RWPE2 (cell line): Measurements from ENCODE around the gene TOMM5.

ENCODE experiments used
- ATAC-seq: fragments of 200-7000 bp; cut with Tn5 transposase; 3 replicates; pipeline ENCODE4 v1.9.1; 2021; ENCODE audit warnings: low read depth
- DNase-seq: peaks from one replicate; pipeline ENCODE4 v3.0.0-alpha.2; 2020; ENCODE audit warnings: low spot score
- H3K27ac ChIP-seq: fragments of 450-650 bp; 2 replicates; pipeline ENCODE4 v1.5.1; 2017; ENCODE audit warnings: mild to moderate bottlenecking; ENCODE audit not compliant: poor library complexity, severe bottlenecking
- H3K27me3 ChIP-seq: fragments of 250-450 bp; sonication (Bioruptor Pico); 2 replicates; pipeline ENCODE4 v1.5.1; 2021; ENCODE audit warnings: mild to moderate bottlenecking, moderate library complexity; ENCODE audit not compliant: insufficient read depth, poor library complexity, severe bottlenecking
- H3K36me3 ChIP-seq: fragments of 250-450 bp; sonication (Bioruptor Pico); 2 replicates; pipeline ENCODE4 v1.5.1; 2020; ENCODE audit warnings: low read depth, mild to moderate bottlenecking, moderate library complexity
- H3K4me1 ChIP-seq: fragments of 250-450 bp; sonication (Bioruptor Pico); 2 replicates; pipeline ENCODE4 v1.5.1; 2021; ENCODE audit warnings: mild to moderate bottlenecking, moderate library complexity; ENCODE audit not compliant: insufficient read depth, poor library complexity, severe bottlenecking
- H3K4me3 ChIP-seq: fragments of 250-450 bp; sonication (Bioruptor Pico); 2 replicates; pipeline ENCODE4 v1.5.1; 2021; ENCODE audit warnings: mild to moderate bottlenecking, moderate library complexity; ENCODE audit not compliant: severe bottlenecking
- H3K9me3 ChIP-seq: fragments of 250-450 bp; sonication (Bioruptor Pico); 2 replicates; pipeline ENCODE4 v1.5.1; 2021; ENCODE audit warnings: mild to moderate bottlenecking, moderate library complexity; ENCODE audit not compliant: severe bottlenecking
- TF ChIP-seq, protein P1 (sequence below): fragments of 450-650 bp; IDR thresholded peaks from one replicate; pipeline ENCODE4 v1.5.1; 2017; ENCODE audit warnings: mild to moderate bottlenecking, moderate library complexity; ENCODE audit not compliant: poor library complexity, severe bottlenecking

Gene TOMM5

DNA sequence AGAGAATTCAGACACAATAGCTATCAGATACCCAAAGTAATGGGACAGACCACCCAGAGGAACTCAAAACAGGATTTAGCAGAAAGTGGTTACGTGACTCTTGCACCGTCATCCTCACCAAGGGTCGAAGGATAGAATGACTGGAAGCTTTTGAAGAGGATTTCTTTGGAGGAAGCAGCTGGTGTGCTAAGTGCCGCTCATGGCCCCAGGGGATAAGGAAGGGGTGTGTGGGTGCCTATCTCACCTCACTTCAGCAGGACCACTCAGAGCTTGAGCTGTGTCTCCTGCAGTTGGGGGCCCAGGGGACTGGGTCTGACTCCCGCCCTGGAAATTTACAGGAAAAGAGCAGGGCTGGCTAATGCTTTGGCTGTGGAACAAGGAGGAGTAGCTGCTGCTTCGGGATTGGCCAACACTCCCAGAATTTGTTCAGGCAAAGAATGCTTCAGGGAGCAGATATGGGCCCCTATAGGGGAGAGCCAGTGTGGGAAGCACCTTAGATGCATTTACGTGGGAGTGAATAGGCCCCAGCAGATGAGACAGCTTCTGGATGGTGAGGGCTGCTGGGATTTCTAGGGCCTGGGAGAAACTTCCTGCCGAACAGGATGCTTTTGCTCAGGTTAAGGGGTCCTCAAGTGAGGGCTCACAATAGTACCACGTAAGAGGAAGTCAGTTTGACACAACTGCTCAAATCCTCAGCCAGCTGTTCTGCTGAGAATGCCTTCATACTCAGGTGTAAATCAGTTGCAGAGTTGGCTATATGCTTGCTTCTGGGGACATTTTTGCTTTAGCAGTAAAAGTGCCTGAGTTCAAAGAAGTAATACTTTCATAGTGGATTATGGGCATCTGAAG lies 29.1 kb upstream of the TOMM5 start:
- no peak for DNase-seq
- TF ChIP-seq, protein P1, sequence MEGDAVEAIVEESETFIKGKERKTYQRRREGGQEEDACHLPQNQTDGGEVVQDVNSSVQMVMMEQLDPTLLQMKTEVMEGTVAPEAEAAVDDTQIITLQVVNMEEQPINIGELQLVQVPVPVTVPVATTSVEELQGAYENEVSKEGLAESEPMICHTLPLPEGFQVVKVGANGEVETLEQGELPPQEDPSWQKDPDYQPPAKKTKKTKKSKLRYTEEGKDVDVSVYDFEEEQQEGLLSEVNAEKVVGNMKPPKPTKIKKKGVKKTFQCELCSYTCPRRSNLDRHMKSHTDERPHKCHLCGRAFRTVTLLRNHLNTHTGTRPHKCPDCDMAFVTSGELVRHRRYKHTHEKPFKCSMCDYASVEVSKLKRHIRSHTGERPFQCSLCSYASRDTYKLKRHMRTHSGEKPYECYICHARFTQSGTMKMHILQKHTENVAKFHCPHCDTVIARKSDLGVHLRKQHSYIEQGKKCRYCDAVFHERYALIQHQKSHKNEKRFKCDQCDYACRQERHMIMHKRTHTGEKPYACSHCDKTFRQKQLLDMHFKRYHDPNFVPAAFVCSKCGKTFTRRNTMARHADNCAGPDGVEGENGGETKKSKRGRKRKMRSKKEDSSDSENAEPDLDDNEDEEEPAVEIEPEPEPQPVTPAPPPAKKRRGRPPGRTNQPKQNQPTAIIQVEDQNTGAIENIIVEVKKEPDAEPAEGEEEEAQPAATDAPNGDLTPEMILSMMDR, result no peak
- no peak for ATAC-seq
- Histone ChIP-seq H3K4me1 (no peaks in the 10 kb centered on the region), H3K36me3 (no peaks in the 10 kb centered on the region), H3K27ac (no peak overlapping the region), H3K4me3 (no peak overlapping the region), H3K9me3 (no peaks in the 10 kb centered on the region), H3K27me3 (no peaks in the 10 kb centered on the region)

DNA sequence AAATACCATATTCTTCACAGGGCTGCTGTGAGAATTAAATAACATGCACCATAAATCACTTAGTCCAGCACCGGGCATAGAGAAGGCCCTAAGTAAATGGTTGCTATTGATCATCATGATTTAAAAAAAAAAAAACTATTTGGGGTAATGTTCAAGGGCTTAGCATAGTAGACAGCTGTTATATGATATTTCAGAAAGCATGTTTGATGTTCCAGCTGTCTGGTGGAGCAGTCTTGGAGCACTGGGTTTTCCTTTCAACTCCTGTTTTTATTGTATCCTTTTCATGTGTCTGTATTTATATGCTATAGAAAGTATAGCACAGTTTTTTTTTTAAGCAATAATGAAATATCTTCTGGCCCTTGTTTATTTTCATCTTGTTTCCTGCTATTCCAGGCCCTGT lies 28.0 kb upstream of the TOMM5 start:
- TF ChIP-seq, protein P1, result no peak
- Histone ChIP-seq H3K27me3 (no peaks in the 10 kb centered on the region), H3K27ac (no peak overlapping the region), H3K4me1 (no peaks in the 10 kb centered on the region), H3K9me3 (no peaks in the 10 kb centered on the region), H3K36me3 (no peaks in the 10 kb centered on the region), H3K4me3 (no peak overlapping the region)
- no peak for ATAC-seq
- no peak for DNase-seq

DNA sequence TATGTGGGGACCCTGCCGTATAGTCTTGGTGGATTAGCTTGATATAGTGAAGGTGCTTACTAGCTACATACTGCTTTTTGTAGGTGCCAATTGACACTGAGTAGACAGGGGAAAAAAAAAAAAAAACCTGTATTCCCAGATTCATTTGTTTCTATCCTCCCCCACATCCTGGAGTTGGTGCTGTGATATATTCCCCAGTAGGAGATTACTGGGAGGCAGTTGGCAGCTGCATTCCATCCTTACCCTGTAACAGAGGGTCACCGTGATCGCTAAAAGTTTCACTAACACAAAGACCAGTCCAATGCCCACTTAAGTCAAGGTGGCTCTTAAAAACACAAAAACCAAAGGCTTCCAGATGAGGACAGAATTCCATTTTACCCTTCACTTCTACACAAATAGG lies 27.4 kb upstream of the TOMM5 start:
- Histone ChIP-seq H3K4me1 (no peaks in the 10 kb centered on the region), H3K27ac (no peak overlapping the region)
- ATAC-seq, result no peak

GRCh38 chr9:37618817-37619216 lies 26.4 kb upstream of the TOMM5 start:
- DNase-seq (no peak), ATAC-seq (peak; percentile 96)
- H3K4me1 ChIP-seq, result no peaks in the 10 kb centered on the region
- no peaks in the 10 kb centered on the region for H3K27me3 ChIP-seq
- TF ChIP-seq, protein P1, result no peak
- H3K36me3 ChIP-seq, result no peaks in the 10 kb centered on the region
- no peak overlapping the region for H3K27ac ChIP-seq
- no peaks in the 10 kb centered on the region for H3K9me3 ChIP-seq
- no peak overlapping the region for H3K4me3 ChIP-seq

More for the DNA sequence above, 27.4 kb upstream of the TOMM5 start:
- H3K4me3 ChIP-seq, result no peak overlapping the region
- no peaks in the 10 kb centered on the region for H3K27me3 ChIP-seq
- no peaks in the 10 kb centered on the region for H3K9me3 ChIP-seq
- DNase-seq, result no peak
- no peaks in the 10 kb centered on the region for H3K36me3 ChIP-seq
- TF ChIP-seq, protein P1, result no peak

DNA sequence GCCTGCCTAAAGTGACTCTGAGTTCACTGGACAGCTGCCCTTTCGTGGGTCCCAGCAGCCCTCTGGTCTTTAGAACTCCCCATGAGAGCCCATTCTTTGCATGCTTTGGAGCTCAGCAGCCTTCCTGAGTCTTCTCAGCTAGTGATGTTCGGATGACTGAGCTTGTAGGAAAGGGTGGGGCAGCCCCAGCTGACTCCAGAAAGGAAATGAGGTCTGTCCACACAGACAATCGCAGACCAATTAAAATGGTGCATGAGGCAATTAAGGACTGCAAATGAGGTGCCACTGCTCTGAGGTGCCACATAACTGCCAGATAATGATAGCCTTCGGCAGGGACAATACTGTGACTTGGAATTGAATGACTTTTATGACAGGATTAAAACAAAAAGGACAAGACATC lies 25.4 kb upstream of the TOMM5 start:
- DNase-seq (no peak), ATAC-seq (peak; percentile 60; the same call in 1 of the 3 replicates)
- Histone ChIP-seq H3K9me3 (no peaks in the 10 kb centered on the region), H3K4me1 (no peaks in the 10 kb centered on the region), H3K27ac (no peak overlapping the region), H3K4me3 (no peak overlapping the region), H3K27me3 (no peaks in the 10 kb centered on the region), H3K36me3 (no peaks in the 10 kb centered on the region)
- TF ChIP-seq, protein P1, result no peak
